ENCODE data around the gene HPN. TPM values are rescaled to one million over a fixed set of nuclear protein-coding genes. Genes with fewer than 3 reads are reported as not detected.

HPN gene
- total and polyA plus RNA-seq, 2 experiments from 2014 or later: 14.0 to 17.4 TPM

DNA sequence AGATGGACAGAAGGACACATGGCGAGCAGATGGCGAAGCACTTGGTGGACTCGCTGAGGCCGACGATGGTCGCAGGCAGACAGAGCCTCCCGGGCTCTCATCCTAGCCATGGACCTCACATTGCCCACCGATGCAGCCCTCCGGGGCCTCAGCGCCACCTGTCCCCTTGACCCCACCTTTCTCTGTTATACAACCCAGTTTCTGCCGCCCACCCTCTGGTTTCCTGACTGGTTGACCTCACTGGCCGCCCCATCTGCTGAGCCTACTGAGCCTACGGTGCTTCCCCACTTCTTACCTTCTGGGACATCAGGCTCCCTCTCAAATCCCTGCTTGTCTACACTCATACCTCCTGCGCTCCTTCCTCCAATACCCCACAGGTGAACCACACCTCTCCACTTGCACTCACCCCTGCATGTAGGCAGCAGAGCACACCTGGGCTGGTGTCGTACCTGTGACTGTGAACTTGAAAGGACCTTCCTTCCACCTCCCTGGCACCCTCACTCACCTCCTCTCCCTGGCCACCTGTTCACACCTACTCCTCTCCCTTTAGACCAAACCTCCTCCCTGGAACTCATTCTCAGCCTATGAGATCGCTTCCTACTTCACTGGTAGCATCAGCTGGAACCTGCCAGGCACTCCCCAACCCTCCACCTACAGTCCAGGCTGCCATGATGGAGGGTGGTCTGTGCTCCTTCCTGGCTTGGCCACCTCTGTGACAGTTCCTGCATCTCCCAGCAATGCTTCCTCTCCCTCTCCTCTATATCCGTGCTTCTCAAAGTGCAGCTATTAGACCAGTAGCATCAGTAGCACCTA, 36.1 kb downstream of the HPN start (continued):
- TF ChIP-seq, protein P1, sequence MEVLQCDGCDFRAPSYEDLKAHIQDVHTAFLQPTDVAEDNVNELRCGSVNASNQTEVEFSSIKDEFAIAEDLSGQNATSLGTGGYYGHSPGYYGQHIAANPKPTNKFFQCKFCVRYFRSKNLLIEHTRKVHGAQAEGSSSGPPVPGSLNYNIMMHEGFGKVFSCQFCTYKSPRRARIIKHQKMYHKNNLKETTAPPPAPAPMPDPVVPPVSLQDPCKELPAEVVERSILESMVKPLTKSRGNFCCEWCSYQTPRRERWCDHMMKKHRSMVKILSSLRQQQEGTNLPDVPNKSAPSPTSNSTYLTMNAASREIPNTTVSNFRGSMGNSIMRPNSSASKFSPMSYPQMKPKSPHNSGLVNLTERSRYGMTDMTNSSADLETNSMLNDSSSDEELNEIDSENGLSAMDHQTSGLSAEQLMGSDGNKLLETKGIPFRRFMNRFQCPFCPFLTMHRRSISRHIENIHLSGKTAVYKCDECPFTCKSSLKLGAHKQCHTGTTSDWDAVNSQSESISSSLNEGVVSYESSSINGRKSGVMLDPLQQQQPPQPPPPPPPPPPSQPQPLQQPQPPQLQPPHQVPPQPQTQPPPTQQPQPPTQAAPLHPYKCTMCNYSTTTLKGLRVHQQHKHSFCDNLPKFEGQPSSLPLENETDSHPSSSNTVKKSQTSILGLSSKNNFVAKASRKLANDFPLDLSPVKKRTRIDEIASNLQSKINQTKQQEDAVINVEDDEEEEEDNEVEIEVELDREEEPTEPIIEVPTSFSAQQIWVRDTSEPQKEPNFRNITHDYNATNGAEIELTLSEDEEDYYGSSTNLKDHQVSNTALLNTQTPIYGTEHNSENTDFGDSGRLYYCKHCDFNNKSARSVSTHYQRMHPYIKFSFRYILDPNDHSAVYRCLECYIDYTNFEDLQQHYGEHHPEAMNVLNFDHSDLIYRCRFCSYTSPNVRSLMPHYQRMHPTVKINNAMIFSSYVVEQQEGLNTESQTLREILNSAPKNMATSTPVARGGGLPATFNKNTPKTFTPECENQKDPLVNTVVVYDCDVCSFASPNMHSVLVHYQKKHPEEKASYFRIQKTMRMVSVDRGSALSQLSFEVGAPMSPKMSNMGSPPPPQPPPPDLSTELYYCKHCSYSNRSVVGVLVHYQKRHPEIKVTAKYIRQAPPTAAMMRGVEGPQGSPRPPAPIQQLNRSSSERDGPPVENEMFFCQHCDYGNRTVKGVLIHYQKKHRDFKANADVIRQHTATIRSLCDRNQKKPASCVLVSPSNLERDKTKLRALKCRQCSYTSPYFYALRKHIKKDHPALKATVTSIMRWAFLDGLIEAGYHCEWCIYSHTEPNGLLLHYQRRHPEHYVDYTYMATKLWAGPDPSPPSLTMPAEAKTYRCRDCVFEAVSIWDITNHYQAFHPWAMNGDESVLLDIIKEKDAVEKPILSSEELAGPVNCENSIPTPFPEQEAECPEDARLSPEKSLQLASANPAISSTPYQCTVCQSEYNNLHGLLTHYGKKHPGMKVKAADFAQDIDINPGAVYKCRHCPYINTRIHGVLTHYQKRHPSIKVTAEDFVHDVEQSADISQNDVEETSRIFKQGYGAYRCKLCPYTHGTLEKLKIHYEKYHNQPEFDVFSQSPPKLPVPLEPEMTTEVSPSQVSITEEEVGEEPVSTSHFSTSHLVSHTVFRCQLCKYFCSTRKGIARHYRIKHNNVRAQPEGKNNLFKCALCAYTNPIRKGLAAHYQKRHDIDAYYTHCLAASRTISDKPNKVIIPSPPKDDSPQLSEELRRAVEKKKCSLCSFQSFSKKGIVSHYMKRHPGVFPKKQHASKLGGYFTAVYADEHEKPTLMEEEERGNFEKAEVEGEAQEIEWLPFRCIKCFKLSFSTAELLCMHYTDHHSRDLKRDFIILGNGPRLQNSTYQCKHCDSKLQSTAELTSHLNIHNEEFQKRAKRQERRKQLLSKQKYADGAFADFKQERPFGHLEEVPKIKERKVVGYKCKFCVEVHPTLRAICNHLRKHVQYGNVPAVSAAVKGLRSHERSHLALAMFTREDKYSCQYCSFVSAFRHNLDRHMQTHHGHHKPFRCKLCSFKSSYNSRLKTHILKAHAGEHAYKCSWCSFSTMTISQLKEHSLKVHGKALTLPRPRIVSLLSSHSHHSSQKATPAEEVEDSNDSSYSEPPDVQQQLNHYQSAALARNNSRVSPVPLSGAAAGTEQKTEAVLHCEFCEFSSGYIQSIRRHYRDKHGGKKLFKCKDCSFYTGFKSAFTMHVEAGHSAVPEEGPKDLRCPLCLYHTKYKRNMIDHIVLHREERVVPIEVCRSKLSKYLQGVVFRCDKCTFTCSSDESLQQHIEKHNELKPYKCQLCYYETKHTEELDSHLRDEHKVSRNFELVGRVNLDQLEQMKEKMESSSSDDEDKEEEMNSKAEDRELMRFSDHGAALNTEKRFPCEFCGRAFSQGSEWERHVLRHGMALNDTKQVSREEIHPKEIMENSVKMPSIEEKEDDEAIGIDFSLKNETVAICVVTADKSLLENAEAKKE (CRISPR knock-in tag; IDR thresholded peaks at IDR 0.05): no peak
- TF ChIP-seq CREB1 (CRISPR knock-in tag; IDR thresholded peaks at IDR 0.05; ENCODE audit: low read depth) (no peak), EZH2 (IDR thresholded peaks at IDR 0.05; ENCODE audit: low read depth, unreplicated experiment) (no peak), ZNF114 (CRISPR knock-in tag; IDR thresholded peaks at IDR 0.05) (no peak), POLR2AphosphoS5 (IDR thresholded peaks at IDR 0.05; ENCODE audit: low read depth) (no peak)
- TF ChIP-seq, protein P2, sequence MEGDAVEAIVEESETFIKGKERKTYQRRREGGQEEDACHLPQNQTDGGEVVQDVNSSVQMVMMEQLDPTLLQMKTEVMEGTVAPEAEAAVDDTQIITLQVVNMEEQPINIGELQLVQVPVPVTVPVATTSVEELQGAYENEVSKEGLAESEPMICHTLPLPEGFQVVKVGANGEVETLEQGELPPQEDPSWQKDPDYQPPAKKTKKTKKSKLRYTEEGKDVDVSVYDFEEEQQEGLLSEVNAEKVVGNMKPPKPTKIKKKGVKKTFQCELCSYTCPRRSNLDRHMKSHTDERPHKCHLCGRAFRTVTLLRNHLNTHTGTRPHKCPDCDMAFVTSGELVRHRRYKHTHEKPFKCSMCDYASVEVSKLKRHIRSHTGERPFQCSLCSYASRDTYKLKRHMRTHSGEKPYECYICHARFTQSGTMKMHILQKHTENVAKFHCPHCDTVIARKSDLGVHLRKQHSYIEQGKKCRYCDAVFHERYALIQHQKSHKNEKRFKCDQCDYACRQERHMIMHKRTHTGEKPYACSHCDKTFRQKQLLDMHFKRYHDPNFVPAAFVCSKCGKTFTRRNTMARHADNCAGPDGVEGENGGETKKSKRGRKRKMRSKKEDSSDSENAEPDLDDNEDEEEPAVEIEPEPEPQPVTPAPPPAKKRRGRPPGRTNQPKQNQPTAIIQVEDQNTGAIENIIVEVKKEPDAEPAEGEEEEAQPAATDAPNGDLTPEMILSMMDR (conservative IDR thresholded peaks at IDR 0.05; ENCODE audit: low read depth in 2 of 2): no peak
- TF ChIP-seq, protein P3, sequence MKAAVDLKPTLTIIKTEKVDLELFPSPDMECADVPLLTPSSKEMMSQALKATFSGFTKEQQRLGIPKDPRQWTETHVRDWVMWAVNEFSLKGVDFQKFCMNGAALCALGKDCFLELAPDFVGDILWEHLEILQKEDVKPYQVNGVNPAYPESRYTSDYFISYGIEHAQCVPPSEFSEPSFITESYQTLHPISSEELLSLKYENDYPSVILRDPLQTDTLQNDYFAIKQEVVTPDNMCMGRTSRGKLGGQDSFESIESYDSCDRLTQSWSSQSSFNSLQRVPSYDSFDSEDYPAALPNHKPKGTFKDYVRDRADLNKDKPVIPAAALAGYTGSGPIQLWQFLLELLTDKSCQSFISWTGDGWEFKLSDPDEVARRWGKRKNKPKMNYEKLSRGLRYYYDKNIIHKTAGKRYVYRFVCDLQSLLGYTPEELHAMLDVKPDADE (IDR thresholded peaks at IDR 0.05): no peak

Measured in GM23338 (cell line).